CD4-positive, alpha-beta T cell treated with Interleukin-2 at 100 ng/mL for 4 hours (primary cell): Measurements from ENCODE around the gene CPEB4.

Experiments used
- DNase-seq: peaks from one replicate; pipeline ENCODE4 v3.0.0-alpha.2; 2020; ENCODE audit warnings: low spot score

The CPEB4 gene

GRCh38 chr5:173887610-173888472, at the start of gene CPEB4:
Gene CPEB4, plus strand, starts transcription at chr5:173888349. Its CDS starts 1,385 bp downstream, at chr5:173889734.
- peak; percentile 99 for DNase-seq

GRCh38 chr5:173839117-173839713, 48.9 kb upstream of the CPEB4 start:
- DNase-seq: no peak

GRCh38 chr5:173840111-173840983, 47.8 kb upstream of the CPEB4 start:
- DNase-seq: no peak

DNA sequence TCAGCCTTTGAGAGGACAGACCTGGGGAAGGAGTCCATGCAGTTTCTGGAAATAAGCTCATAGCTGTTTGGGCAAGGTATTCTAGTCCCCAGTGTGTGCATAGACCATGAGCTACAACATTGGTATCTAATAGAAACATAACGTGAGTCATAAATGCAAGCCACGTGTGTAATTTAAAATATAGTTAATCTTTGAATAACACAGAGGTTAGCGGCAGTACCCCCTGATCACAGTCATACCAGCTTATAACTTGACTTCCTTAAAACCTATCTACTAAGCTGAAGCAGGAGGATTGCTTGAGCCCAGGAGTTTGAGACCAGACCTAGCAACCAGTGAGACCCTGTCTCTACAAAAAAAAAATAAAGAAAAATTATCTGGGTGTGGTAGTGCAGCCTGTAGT, 46.4 kb upstream of the CPEB4 start:
- no peak for DNase-seq

- no peak for DNase-seq
These were observed 44.4 kb upstream of the CPEB4 start for GRCh38 chr5:173843794-173844193.

- DNase-seq: no peak
These were observed 42.8 kb upstream of the CPEB4 start for GRCh38 chr5:173845321-173845720.

DNA sequence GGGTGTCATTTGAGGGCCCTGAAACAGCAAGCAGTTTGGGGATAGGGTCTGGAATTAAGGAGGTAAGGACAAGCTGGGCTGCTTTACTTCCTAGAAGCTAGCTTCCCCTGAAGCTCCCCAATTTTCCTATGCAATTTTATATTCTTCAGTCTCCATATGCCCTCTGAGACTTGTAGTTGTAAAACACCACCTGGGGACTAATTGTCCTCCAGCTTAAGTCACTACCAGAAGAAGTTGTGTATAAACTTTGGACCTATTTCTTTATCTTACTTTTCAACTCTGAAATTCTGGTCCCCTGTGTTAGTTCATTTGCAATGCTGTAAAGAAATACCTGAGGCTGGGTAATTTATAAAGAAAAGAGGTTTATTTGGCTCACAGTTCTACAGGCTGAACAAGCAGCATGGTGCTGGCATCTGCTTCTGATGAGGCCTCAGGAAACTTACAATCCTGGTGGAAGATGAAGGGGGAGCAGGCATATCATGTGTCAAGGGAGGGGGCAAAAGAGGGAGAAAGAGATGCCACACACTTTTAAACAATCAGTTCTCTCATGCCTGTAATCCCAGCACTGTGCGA, 41.1 kb upstream of the CPEB4 start:
- no peak for DNase-seq

DNA sequence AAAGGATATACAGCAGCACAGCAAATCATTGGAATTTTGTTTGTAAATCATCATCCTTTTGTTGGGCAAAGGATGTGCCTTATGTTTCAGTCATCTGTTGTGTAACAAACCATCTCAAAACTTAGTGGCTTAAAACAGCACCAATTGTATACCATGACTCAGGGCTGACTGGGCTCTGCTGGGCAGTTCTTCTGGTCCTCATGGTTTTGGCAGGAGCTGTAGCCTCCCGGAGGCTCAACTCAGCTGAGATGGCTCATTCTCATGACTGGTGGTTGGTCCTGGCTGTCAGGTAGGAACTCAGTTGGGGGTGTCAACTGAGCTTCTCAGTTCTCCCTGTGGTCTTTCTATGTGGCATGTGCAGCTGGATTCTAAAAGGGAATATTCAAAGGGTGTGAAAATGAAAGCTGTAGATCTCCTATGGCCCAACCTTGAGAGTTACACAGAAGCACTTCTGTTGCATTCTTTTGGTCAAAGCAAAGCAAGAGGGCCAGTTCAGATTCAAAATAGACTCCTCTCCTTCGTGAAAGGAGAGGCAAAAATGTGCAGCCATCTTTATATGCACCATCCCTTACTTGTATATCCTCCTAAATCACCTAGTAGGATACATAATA, 39.1 kb upstream of the CPEB4 start:
- DNase-seq: no peak

DNA sequence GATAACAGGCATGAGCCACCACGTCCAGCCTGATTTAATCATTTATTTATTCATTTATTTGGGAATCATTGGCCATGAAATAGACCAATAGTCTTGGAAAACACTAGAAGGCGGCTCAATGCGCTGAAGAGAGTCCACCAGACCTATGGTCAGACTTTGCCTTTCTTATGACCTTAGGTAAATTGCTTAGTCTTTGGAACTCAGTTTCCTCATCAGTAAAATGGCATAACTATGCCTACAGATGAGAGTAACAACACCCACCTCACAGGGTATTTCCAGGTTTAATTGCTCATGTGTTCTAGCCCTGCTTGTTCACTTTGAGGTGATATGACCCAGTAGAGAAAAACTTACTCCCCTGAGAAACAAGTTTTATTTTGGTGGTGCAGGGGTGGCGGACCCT, 38.2 kb upstream of the CPEB4 start:
- no peak for DNase-seq

GRCh38 chr5:173850659-173851058, 37.5 kb upstream of the CPEB4 start:
- DNase-seq: no peak

- DNase-seq: no peak
These were observed 36.4 kb upstream of the CPEB4 start for GRCh38 chr5:173851595-173852243.

- no peak for DNase-seq
These were observed 35.3 kb upstream of the CPEB4 start for GRCh38 chr5:173852790-173853359.

GRCh38 chr5:173853370-173854131, 34.6 kb upstream of the CPEB4 start:
- DNase-seq: no peak

DNA sequence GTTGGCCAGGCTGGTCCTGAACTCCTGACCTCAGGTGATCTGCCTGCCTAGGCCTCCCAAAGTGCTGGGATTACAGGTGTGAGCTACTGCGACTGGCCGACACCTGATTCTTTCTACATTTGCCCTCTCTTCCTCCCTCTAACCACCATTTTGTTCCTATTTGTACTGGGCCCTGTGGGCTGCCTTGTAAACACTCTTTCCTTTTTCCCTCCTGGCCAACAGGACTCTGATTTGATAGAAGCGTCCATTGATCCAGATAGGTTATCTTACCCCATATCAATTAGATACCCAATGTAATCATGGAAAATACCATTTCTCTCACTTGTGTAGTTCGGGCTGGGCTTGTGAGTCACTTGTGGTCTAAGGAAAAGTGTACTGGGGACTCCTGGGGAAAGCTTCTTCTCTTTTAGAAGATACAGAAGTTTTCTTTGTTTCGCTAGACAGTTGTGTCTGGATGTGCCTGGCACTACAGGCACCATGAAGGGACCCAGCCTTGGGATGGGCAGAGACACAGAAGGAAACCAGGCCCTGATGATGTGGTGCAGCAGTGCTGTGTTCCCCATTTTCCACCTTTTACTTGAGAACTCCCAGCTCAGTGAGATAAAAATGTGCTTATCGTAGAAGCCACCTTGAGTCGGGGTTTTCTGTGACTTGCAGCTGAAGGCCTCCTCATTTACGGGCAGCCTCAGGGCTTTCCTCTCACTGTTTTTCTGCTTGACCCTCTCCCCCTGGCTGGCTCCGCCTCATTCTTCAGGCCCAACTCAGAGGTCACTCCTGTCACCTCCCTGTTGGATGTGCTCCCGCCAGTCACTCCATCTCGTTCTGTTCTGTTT, 32.8 kb upstream of the CPEB4 start:
- DNase-seq: no peak

DNA sequence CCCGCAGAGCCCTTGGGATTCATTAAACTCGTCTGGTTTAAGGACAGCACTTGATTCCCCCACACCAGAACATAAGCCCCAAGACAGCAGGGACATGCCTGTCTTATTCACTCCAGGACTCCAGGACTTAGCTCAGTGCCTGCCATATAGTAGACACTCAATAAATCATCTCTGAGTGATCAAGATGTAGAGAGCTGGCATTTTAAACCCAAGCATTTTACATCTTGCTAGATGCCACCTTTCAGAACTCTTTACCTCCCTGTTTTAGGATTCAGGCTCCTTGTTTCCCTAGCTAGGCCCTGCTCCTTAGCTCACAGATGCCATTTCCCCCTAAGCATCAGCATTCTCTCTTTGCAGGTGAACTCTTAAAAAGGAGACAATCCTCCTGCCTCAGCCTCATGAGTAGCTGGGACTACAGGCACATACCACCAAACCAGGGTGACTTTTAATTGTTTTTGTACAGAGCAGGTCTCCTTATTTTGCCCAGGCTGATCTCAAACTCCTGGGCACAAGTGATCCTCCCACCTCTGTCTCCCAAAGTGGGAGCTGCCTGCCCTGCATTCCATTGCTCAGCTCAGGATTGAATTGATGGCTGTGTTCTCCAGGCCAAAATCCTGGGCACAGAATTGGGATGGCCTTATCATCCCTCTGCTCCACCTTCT, 32.0 kb upstream of the CPEB4 start:
- no peak for DNase-seq

DNA sequence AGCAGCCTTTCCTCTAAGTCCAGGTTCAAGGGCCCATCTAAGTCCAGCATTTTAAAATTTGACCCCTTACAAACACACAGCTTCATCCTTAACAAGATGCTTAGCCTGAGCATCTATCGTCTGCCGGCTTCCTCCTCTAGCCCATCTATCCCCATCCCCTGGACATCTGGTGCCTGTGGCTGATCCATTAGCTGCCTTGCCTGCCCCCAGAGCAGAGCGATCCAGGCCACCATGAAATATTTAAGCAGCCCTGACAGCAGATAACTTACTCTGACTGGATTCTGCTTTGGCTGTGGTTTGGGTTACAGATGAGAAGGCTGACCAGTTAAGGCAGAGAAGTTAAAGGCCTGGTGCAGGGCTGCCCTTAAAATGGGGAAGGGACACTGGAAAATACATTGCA, 30.9 kb upstream of the CPEB4 start:
- DNase-seq: no peak

- no peak for DNase-seq
These were observed 30.0 kb upstream of the CPEB4 start for GRCh38 chr5:173858021-173858669.
